Esophagus muscularis mucosa (tissue), 3 donors: Measurements from ENCODE around the gene VAPB.

ENCODE experiments used
- CTCF ChIP-seq, 3 experiments: fragments of 200-600 bp in 2 of 3; fragments of 450-650 bp in 1 of 3; sonication (generic) in 2 of 3; IDR thresholded peaks; one replicate each; pipeline ENCODE4 v1.5.1; 2017 to 2019; ENCODE audit warnings: antibody characterized with exemption in 3 of 3, mild to moderate bottlenecking in 2 of 3, moderate library complexity in 1 of 3
- POLR2A ChIP-seq: fragments of 450-650 bp; IDR thresholded peaks from one replicate; pipeline ENCODE4 v1.6.1; 2017; ENCODE audit warnings: antibody characterized with exemption, moderate library complexity, mild to moderate bottlenecking, low read depth
- POLR2AphosphoS5 ChIP-seq, 2 donors: sonication (generic); formaldehyde crosslinking; IDR thresholded peaks; one replicate each; pipeline ENCODE4 v1.6.1; 2017; ENCODE audit warnings: antibody characterized with exemption in 2 of 2

DNA sequence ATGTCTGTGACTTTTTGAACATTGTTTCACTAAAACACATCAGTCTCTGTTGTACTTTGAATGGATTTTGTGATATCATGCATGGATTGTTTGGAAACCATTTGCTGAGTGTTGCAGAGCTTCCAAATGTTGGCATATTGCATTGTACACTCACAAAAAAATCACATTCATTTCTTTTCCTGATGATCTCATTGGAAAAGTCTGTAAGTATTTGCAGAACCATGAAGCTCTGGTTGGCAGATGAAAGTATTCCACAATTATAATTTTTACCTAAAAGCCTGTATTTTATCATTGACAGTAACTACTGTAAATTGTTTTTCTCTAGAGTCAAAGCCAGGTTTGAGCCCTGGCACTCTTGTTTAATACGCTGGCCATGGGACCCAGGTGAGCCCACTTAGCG is 42.1 kb downstream of the VAPB start:
- TF ChIP-seq POLR2A, result no peak
- no peak for TF ChIP-seq CTCF (IDR thresholded peaks at IDR 0.05)
- TF ChIP-seq POLR2AphosphoS5 (IDR thresholded peaks at IDR 0.05), result no peak
